Measurements from ENCODE around the gene PHF20.
"Not testable (repeated sequence)": the region's sequence is repeated elsewhere in the genome, so short reads cannot be mapped to it uniquely, and the experiment has no call there.

PHF20 gene

GRCh38 chr20:35956616-35957015 lies 184.8 kb downstream of the PHF20 start:
- DNase-seq (ENCODE audit: low spot score): no peak
- TF ChIP-seq CTCF (IDR thresholded peaks at IDR 0.05; ENCODE audit: extremely low read depth, missing control alignments): no peak

GRCh38 chr20:35959291-35959690 lies 187.5 kb downstream of the PHF20 start:
- not testable (repeated sequence) for DNase-seq (ENCODE audit: low spot score)

- DNase-seq (ENCODE audit: low spot score): no peak
- no peak for TF ChIP-seq CTCF (IDR thresholded peaks at IDR 0.05; ENCODE audit: extremely low read depth, missing control alignments)
Observed at GRCh38 chr20:35963878-35964277, 192.1 kb downstream of the PHF20 start.

GRCh38 chr20:35967979-35968640 lies 196.3 kb downstream of the PHF20 start, which contains the start of gene CNBD2:
Gene CNBD2 (plus strand): TSS chr20:35968590. CDS start chr20:35968763, 173 bp downstream.
- no peak for TF ChIP-seq CTCF (IDR thresholded peaks at IDR 0.05; ENCODE audit: extremely low read depth, missing control alignments)
- DNase-seq (ENCODE audit: low spot score): no peak

- TF ChIP-seq CTCF (IDR thresholded peaks at IDR 0.05; ENCODE audit: extremely low read depth, missing control alignments): no peak
- no peak for DNase-seq (ENCODE audit: low spot score)
Observed at GRCh38 chr20:35968930-35969329, 197.1 kb downstream of the PHF20 start.

GRCh38 chr20:35971981-35972380 lies 200.2 kb downstream of the PHF20 start:
- TF ChIP-seq CTCF (IDR thresholded peaks at IDR 0.05; ENCODE audit: extremely low read depth, missing control alignments): no peak
- no peak for DNase-seq (ENCODE audit: low spot score)

- no peak for TF ChIP-seq CTCF (IDR thresholded peaks at IDR 0.05; ENCODE audit: extremely low read depth, missing control alignments)
- no peak for DNase-seq (ENCODE audit: low spot score)
Observed at GRCh38 chr20:35972462-35972861, 200.6 kb downstream of the PHF20 start.

GRCh38 chr20:35974256-35974655 lies 202.4 kb downstream of the PHF20 start:
- no peak for TF ChIP-seq CTCF (IDR thresholded peaks at IDR 0.05; ENCODE audit: extremely low read depth, missing control alignments)
- no peak for DNase-seq (ENCODE audit: low spot score)

All from GM20000 (cell line).